Naive thymus-derived CD8-positive, alpha-beta T cell (primary cell): ENCODE results near the gene ZCCHC8. TPM values are rescaled to one million over a fixed set of nuclear protein-coding genes. Genes with fewer than 3 reads are reported as not detected.
"Not testable (repeated sequence)": the region's sequence is repeated elsewhere in the genome, so short reads cannot be mapped to it uniquely, and the experiment has no call there.

Experiments used
- ATAC-seq, 2 donors: fragments of 150-1000 bp; cut with Tn5 transposase in 1 of 2; sonication (Bioruptor Pico), chemical (Tn5 transposase) in 1 of 2; 1 replicate in 1 of 2; 2 replicates in 1 of 2; pipeline ENCODE4 v1.10.0; 2021; ENCODE audit warnings: mild to moderate bottlenecking in 2 of 2, moderate library complexity in 2 of 2
- POLR2A ChIA-PET: fragments of 350-600 bp; sonication (Branson Sonifier 250); formaldehyde crosslinking; loops from one replicate; lab custom pipeline; 2021; ENCODE audit warnings: antibody characterized with exemption; lab: Charles Lee
- DNase-seq, 10 donors: peaks; one replicate each; pipeline versions ENCODE4 v3.0.0 to v3.0.0-alpha.2; 2020 to 2022
- H3K27ac Mint-ChIP-seq, 10 donors: one replicate each; pipeline ENCODE4 v1.8.0; 2020 to 2022; ENCODE audit warnings: mild to moderate bottlenecking in 10 of 10, mixed read lengths in 10 of 10, moderate library complexity in 4 of 10, inconsistent platforms in 1 of 10
- H3K27me3 Mint-ChIP-seq, 5 donors: one replicate each; pipeline ENCODE4 v1.8.0; 2021 to 2022; ENCODE audit warnings: mixed read lengths in 5 of 5
- H3K36me3 Mint-ChIP-seq, 3 donors: one replicate each; pipeline ENCODE4 v1.8.0; 2020 to 2022; ENCODE audit warnings: mixed read lengths in 3 of 3, mild to moderate bottlenecking in 2 of 3, inconsistent platforms in 1 of 3
- H3K4me1 Mint-ChIP-seq, 4 donors: one replicate each; pipeline ENCODE4 v1.8.0; 2021 to 2022; ENCODE audit warnings: mixed read lengths in 4 of 4
- H3K4me3 Mint-ChIP-seq, 10 donors: one replicate each; pipeline ENCODE4 v1.8.0; 2020 to 2022; ENCODE audit warnings: mild to moderate bottlenecking in 10 of 10, mixed read lengths in 10 of 10, moderate library complexity in 6 of 10, inconsistent platforms in 1 of 10
- H3K9me3 Mint-ChIP-seq, 9 donors: one replicate each; pipeline ENCODE4 v1.8.0; 2020 to 2022; ENCODE audit warnings: mixed read lengths in 9 of 9, mild to moderate bottlenecking in 3 of 9, inconsistent platforms in 1 of 9, moderate library complexity in 1 of 9
- polyA plus RNA-seq, 3 donors: library from polyadenylated mRNA; unstranded; fragments of 300-500 nt; fragmentation: Illumina TruSeq; gene quantifications; one replicate each; pipeline ENCODE4 v1.2.3, GENCODE V29; 2021
- total RNA-seq, 8 experiments: library from RNA in 2 of 8; stranded (reverse) in 2 of 8; gene quantifications; one replicate each; pipeline ENCODE4 v1.2.3 and lab custom pipeline; 2021 to 2026

ZCCHC8 gene
- total and polyA plus RNA-seq, 5 experiments from 2014 or later: 5.4 to 43.3 (median 14.1) TPM

- Mint-ChIP-seq H3K27ac (peak overlapping the region in 8 of 10 donors; percentile 40 to 91 (median 77)), H3K4me3 (peak overlapping the region in 7 of 10 donors; percentile 75 to 91 (median 89)), H3K27me3 (no peaks in the 10 kb centered on the region), H3K4me1 (peaks cover 17 to 54% (median 46%) of the 10 kb centered on the region in 4 donors), H3K9me3 (no peaks in the 10 kb centered on the region), H3K36me3 (peaks cover 5 to 53% (median 17%) of the 10 kb centered on the region in 3 donors)
- ATAC-seq: no peak
- POLR2A ChIA-PET: interaction anchor here (1.0 to 6.3 kb wide), 3 partner anchors 10 to 23 kb away, joined by 3 to 113 read pairs (median 3); partner anchors contain the start of gene ZCCHC8
- no peak for DNase-seq
These were observed 23.4 kb upstream of the ZCCHC8 start for GRCh38 chr12:122523846-122524718.

GRCh38 chr12:122523280-122523679 is 22.5 kb upstream of the ZCCHC8 start:
- H3K27me3 Mint-ChIP-seq: no peaks in the 10 kb centered on the region
- peak overlapping the region in 9 of 10 donors; percentile 14 to 91 (median 60) for H3K27ac Mint-ChIP-seq
- DNase-seq (no peak), ATAC-seq (no peak)
- POLR2A ChIA-PET: interaction anchor here (6.3 kb wide), 1 partner anchor 23 kb away, joined by 113 read pairs; the partner anchor contains the start of gene ZCCHC8
- H3K9me3 Mint-ChIP-seq: no peaks in the 10 kb centered on the region
- peaks cover 17 to 59% (median 52%) of the 10 kb centered on the region in 4 donors for H3K4me1 Mint-ChIP-seq
- H3K36me3 Mint-ChIP-seq: peaks cover 5 to 61% (median 21%) of the 10 kb centered on the region in 3 donors
- H3K4me3 Mint-ChIP-seq: peak overlapping the region in 7 of 10 donors; percentile 36 to 91 (median 89)

DNA sequence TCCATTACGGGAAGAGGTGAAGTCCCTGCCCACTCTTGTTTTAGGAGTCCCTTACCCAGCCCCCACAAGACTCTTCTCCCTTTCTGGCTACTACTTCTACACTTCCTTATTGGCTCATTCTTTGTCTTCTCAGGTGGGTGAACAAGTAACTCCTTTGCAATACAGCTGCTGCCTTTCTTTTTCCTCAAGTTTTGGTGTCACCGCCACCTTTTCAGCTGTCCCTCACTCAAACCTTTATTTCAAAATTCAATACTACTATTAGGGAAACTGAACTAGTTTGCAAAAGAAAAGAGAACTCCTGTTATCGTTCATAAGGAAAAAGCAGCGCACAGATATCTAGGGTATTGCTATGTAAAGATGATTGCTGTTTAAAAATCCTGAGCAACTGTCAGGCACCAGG is 19.9 kb upstream of the ZCCHC8 start:
- Mint-ChIP-seq H3K9me3 (no peaks in the 10 kb centered on the region), H3K4me1 (peaks cover 18 to 63% (median 57%) of the 10 kb centered on the region in 4 donors), H3K27me3 (no peaks in the 10 kb centered on the region), H3K4me3 (peak overlapping the region in 1 of 10 donors; percentile 48), H3K27ac (peak overlapping the region in 4 of 10 donors; percentile 18 to 31 (median 26)), H3K36me3 (peaks cover 10 to 87% (median 33%) of the 10 kb centered on the region in 3 donors)
- DNase-seq: no peak
- POLR2A ChIA-PET: interaction anchor here (0.6 to 1.4 kb wide), 3 partner anchors 19 to 95 kb away, joined by 4 to 5 read pairs (median 4); partner anchors contain the start of gene ZCCHC8
- no peak for ATAC-seq

GRCh38 chr12:122519418-122519817 is 18.7 kb upstream of the ZCCHC8 start:
- Mint-ChIP-seq H3K4me3 (no peak overlapping the region), H3K27ac (peak overlapping the region in 3 of 10 donors; percentile 1 to 72 (median 1)), H3K36me3 (peaks cover 10 to 91% (median 33%) of the 10 kb centered on the region in 3 donors), H3K27me3 (no peaks in the 10 kb centered on the region), H3K4me1 (peaks cover 18 to 55% (median 50%) of the 10 kb centered on the region in 4 donors), H3K9me3 (no peaks in the 10 kb centered on the region)
- ATAC-seq: peak in 1 of 2 donors; percentile 27
- DNase-seq: no peak
- POLR2A ChIA-PET: interaction anchor here (0.5 kb wide), 1 partner anchor 116 kb away, joined by 4 read pairs; no protein-coding TSS in a partner anchor

DNA sequence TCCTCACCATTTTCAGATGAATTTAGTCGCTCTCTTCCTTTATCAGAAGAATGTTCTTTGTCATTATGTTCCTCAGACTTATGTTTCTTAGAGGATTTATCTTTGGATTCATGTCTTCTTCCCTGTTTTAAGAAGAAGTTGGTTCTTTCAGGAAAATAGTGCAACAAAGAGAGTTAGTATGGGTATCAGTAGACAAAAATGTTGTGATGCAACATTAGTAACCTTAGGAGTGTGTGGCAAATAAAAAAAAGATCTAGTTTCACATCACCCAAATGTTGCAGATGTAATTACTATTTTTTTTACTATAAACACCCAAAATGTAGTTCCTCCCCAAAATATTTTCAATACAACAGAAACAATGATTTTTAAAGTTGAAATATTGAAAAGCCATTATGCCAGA is 18.2 kb upstream of the ZCCHC8 start:
- H3K9me3 Mint-ChIP-seq: no peaks in the 10 kb centered on the region
- peaks cover 10 to 91% (median 33%) of the 10 kb centered on the region in 3 donors for H3K36me3 Mint-ChIP-seq
- H3K27me3 Mint-ChIP-seq: no peaks in the 10 kb centered on the region
- H3K27ac Mint-ChIP-seq: peak overlapping the region in 6 of 10 donors; percentile 5 to 54 (median 18)
- ATAC-seq (no peak), DNase-seq (no peak)
- POLR2A ChIA-PET: no interaction called here
- no peak overlapping the region for H3K4me3 Mint-ChIP-seq
- H3K4me1 Mint-ChIP-seq: peaks cover 16 to 50% (median 45%) of the 10 kb centered on the region in 4 donors

DNA sequence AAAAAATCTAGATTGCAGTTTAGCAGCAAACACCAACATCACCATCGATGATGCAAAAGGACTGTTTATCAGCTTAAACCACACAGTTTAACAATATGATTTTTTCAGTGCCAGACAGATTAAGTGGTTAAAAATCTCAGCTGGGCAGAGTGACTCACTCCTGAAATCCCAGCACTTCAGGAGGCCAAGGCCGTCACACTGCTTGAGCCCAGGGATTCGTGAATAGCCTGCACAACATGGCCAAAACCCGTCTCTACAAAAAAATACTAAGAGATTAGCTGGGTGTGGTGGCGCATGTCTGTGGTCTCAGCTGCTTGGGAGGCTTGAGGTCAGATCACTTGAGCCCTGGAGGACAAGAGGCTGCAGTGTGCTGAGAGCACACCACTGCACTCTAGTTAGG is 17.1 kb upstream of the ZCCHC8 start:
- Mint-ChIP-seq H3K4me1 (peaks cover 12 to 42% (median 37%) of the 10 kb centered on the region in 4 donors), H3K27me3 (no peaks in the 10 kb centered on the region), H3K27ac (peak overlapping the region in 1 of 10 donors; percentile 33), H3K9me3 (no peaks in the 10 kb centered on the region), H3K36me3 (peaks cover 10 to 91% (median 38%) of the 10 kb centered on the region in 3 donors), H3K4me3 (no peak overlapping the region)
- ATAC-seq (no peak), DNase-seq (no peak)
- POLR2A ChIA-PET: interaction anchor here (1.5 kb wide), 1 partner anchor 17 kb away, joined by 6 read pairs; the partner anchor contains the start of gene ZCCHC8

DNA sequence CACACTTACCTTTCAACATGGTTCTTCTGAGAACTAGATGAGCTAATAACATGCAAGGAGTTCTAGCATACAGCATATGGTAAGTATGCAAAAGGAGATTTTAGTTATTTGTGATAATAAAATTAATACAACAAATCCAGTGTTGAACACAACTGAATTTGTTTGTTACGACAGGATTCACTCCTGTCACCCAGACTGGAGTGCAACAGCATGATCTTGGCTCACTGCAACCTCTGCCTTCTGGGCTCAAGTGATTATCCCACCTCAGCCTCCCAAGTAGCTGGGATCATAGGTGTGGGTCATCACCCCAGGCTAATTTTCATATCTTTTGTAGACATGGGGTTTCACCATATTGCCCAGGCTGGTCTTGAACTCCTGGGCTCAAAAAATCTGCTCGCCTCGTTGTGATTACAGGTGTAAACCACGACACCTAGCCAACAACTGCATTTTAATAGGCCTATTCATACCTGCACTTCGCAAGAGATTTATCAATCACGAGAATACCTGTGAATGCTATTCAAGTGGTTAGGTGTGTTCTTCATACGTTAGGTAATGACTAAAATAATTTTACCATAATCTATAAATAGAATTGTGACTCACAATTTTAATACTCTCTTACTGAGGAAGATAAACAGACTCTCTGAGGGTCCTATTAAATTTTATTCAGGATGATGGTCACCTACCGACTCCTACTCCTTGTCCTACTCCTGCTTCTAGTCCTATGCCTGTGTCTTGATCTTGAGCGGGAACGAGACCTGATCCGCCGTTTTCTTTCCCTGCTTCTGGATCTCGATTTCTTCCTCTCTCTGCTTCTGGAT is 16.0 kb upstream of the ZCCHC8 start:
- peak overlapping the region in 1 of 10 donors; percentile 34 for H3K4me3 Mint-ChIP-seq
- no peaks in the 10 kb centered on the region for H3K9me3 Mint-ChIP-seq
- H3K4me1 Mint-ChIP-seq: peaks cover 11 to 38% (median 30%) of the 10 kb centered on the region in 4 donors
- H3K27ac Mint-ChIP-seq: peak overlapping the region in 2 of 10 donors; percentile 40 to 82
- peaks cover 10 to 96% (median 34%) of the 10 kb centered on the region in 3 donors for H3K36me3 Mint-ChIP-seq
- POLR2A ChIA-PET: interaction anchor here (1.5 kb wide), 1 partner anchor 16 kb away, joined by 6 read pairs; the partner anchor contains the start of gene ZCCHC8
- no peaks in the 10 kb centered on the region for H3K27me3 Mint-ChIP-seq
- ATAC-seq (no peak), DNase-seq (no peak)

- ATAC-seq (no peak), DNase-seq (no peak)
- no peaks in the 10 kb centered on the region for H3K27me3 Mint-ChIP-seq
- no peak overlapping the region for H3K27ac Mint-ChIP-seq
- no peaks in the 10 kb centered on the region for H3K9me3 Mint-ChIP-seq
- POLR2A ChIA-PET: interaction anchor here (1.3 kb wide), 1 partner anchor 11 kb away, joined by 7 read pairs; the partner anchor contains the start of genes KNTC1 and RSRC2
- peaks cover 8 to 27% (median 19%) of the 10 kb centered on the region in 4 donors for H3K4me1 Mint-ChIP-seq
- no peak overlapping the region for H3K4me3 Mint-ChIP-seq
- H3K36me3 Mint-ChIP-seq: peaks cover 10 to 96% (median 37%) of the 10 kb centered on the region in 3 donors
These were observed 14.5 kb upstream of the ZCCHC8 start for GRCh38 chr12:122515275-122515674.

DNA sequence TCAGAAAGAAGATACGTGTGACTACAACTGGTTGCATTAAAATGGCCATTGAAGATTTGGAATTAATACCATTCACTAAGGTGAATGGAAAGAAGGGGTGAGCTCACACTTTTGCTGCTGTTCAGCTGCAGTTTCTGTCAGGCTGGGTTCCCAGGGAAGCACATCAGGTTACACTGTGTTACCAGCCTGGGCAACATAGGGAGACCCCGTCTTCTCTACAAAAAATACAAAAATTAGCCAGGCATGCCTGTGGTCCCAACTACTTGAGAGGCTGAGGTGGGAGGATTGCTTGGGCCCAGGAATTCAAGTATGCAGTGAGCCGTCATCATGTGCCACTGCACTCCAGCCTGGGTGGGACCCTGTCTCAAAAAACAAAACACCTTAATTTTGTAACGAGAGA is 12.9 kb upstream of the ZCCHC8 start:
- Mint-ChIP-seq H3K4me3 (no peak overlapping the region), H3K4me1 (peaks cover 5 to 16% (median 6%) of the 10 kb centered on the region in 4 donors), H3K27ac (peak overlapping the region in 2 of 10 donors; percentile 0 to 35), H3K9me3 (no peaks in the 10 kb centered on the region), H3K36me3 (peaks cover 5 to 97% (median 34%) of the 10 kb centered on the region in 3 donors), H3K27me3 (no peaks in the 10 kb centered on the region)
- DNase-seq (no peak), ATAC-seq (no peak)
- POLR2A ChIA-PET: interaction anchor here (1.8 kb wide), 1 partner anchor 13 kb away, joined by 11 read pairs; the partner anchor contains the start of genes KNTC1 and RSRC2

GRCh38 chr12:122513028-122513427 is 12.3 kb upstream of the ZCCHC8 start:
- not testable (repeated sequence) for H3K4me3 Mint-ChIP-seq, H3K27ac Mint-ChIP-seq, ATAC-seq, H3K27me3 Mint-ChIP-seq, DNase-seq, H3K9me3 Mint-ChIP-seq
- peaks cover 5 to 97% (median 33%) of the 10 kb centered on the region in 3 donors for H3K36me3 Mint-ChIP-seq
- H3K4me1 Mint-ChIP-seq: peaks cover 5 to 13% (median 6%) of the 10 kb centered on the region in 4 donors
- POLR2A ChIA-PET: interaction anchor here (0.6 to 1.8 kb wide), 3 partner anchors 13 to 800 kb away, joined by 3 to 11 read pairs (median 3); partner anchors contain the start of genes KNTC1, RSRC2 and TMEM120B

- Mint-ChIP-seq H3K36me3 (peaks cover 0 to 93% (median 22%) of the 10 kb centered on the region in 3 donors), H3K4me3 (no peak overlapping the region), H3K9me3 (no peaks in the 10 kb centered on the region), H3K4me1 (peaks cover 0 to 7% (median 0%) of the 10 kb centered on the region in 4 donors), H3K27ac (peak overlapping the region in 2 of 10 donors; percentile 29 to 63), H3K27me3 (no peaks in the 10 kb centered on the region)
- POLR2A ChIA-PET: interaction anchor here (0.6 to 1.6 kb wide), 3 partner anchors 19 to 1511 kb away, joined by 3 to 5 read pairs (median 5); partner anchors contain the start of genes KNTC1 and RSRC2
- DNase-seq (no peak), ATAC-seq (no peak)
These were observed 7.4 kb upstream of the ZCCHC8 start for GRCh38 chr12:122508163-122508562.
